ENCODE measurements around the gene ZNF74.
"Not testable (repeated sequence)": the region's sequence is repeated elsewhere in the genome, so short reads cannot be mapped to it uniquely, and the experiment has no call there.

The ZNF74 gene

DNA sequence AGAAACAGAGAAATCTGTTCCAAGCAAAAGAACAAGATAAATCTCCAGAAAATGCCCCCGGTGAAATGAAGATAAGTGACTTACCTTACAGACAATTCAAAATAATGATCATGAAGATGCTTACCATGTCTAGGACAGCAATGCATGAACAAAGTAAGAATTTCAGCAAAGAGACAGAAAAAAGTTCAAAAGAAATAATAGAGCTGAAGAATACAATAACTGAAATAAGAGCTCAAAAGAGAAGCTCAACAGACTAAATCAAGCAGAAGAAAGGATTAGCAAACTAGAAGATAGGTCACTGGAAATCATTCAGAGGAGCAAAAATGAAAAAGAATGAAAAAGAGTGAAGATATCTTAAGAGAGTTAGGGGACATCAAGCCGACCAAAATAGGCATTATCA, 19.8 kb upstream of the ZNF74 start:
- DNase-seq, result not testable (repeated sequence)

DNA sequence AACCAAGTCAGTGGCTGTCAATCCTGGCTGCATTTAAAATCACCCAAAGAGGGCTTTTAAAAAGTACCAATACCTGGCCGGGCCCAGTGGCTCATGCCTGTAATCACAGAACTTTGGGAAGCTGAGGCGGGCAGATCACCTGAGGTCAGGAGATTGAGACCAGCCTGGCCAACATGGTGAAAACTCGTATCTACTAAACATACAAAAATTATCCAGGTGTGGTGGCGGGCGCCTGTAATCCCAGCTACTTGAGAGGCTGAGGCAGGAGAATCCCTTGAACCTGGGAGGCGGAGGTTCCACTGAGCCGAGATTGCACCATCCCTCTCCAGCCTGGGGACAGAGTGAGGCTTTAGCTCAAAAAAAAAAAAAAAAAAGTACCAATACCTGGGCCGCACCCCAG, 17.7 kb upstream of the ZNF74 start:
- DNase-seq, result not testable (repeated sequence)

DNA sequence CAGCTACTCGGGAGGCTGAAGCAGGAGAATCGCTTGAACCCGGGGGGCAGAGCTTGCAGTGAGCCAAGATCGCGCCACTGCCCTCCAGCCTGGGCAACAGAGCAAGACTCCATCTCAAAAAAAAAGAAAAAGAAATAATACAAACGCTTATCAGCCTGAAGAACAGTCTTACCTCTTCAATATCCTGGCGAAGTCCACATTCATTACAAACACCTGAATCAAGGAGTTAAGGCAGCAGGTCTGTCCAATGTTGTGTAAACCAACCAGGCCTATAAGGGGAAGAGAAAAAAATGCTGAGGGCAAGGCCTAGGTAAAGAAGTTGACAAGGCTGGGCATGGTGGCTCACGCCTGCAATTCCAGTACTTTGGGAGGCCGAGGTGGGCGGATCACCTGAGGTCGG, 17.0 kb upstream of the ZNF74 start:
- DNase-seq, result not testable (repeated sequence)

DNA sequence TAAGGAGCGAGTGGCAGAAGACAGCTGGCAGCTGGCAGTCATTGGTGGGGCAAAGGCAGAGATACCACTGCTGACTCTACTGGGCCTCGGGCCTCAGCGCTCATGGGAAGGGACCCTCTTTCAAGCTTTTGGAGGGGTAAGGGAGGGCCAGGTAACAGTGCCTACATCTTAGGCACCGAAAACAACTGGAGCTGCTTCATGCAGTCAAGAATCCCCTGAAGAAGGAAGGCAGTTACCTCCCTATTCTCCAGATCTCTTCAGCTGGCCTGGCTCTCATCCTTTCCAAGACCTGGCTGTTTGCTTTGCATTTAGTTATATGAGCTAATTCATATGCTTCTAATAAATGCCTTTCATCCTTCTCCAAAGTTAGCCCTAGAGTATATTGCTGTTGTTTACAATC, 15.8 kb upstream of the ZNF74 start:
- DNase-seq, result no peak

DNA sequence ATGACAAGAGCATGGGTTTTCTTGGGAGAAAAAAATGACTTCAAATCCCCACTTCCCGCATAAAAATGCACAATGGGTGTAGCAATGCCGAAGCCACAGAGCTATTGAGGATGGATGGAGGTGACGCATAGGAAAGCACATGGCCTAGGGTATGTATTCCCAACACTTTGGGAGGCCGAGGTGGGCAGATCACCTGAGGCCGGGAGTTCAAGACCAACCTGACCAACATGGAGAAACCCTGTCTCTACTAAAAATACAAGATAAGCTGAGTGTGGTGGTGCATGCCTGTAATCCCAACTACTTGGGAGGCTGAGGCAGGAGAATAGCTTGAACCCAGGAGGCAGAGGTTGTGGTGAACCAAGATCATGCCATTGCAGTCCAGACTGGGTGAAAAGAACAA, 15.3 kb upstream of the ZNF74 start:
- not testable (repeated sequence) for DNase-seq

DNA sequence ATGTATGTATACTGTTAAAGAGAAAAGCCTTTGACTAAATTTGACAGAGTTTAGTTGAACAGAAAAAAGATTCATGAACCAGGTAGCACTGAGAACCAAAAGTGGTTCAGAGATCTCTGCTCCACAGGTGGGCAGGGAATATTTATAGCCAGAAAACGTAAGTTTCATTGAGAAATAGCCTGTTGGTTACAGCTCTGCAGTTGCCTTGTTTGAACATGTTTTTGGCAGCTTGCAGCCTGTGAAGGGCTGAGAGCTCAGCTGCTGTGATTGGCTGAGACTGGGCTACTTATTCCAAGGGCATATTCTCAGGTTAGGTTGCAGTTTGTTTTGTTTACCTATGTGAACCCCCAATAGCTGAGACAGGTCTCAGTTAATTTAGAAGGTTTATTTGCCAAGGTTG, 13.5 kb upstream of the ZNF74 start:
- DNase-seq, result no peak

DNA sequence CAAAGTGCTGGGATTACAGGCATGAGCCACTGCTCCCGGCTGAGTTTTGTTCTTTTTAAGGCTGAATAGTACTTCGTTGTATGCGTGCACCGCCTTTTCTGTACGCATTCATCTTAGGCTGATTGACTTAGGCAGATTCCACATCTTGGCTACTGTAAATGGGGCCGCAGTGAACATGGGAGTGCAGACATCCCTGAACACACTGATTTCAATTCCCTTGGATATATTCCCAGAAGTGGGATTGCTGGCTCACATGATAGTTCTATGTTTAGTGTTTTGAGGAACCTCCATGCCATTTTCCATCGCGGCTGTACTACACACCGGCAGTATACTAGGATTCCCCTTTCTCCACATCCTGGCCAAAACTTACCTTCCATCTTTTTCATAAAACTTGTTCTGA, 10.4 kb upstream of the ZNF74 start:
- no peak for DNase-seq

DNA sequence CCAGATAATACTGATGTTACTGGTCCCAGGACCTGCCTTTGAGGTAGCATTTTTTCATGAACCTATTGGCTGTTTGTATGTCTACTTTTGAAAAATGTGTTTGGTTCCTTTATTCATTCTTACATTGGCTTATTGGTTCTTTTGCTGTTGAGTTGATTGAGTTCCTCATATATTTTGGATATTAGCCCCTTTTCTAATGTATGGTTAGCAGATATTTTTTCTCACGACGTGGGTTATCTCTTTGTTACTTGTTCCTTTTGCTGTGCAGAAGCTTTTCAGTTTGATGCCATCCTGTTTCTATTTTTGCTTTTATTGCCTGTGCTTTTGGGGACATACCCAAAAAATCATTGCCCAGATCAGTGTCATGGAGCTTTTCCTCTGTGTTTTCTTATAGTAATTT, 9.8 kb upstream of the ZNF74 start:
- DNase-seq, result no peak

DNA sequence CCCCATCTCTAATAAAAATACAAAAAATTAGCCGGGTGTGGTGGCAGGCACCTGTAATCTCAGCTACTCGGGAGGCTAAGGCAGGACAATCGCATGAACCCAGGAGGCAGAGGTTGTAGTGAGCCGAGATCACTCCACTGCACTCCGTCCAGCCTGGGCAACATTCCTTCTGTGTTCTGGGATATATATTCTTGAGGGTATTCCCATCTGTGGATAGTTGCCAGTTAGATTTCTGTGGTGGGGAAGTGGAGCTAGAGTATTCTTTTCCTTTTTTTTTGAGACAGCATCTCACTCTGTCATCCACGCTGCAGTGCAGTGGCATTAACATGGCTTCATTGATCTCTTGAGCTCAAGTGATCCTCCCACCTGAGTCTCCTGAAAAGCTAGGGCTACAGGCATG, 9.1 kb upstream of the ZNF74 start:
- DNase-seq, result no peak

DNA sequence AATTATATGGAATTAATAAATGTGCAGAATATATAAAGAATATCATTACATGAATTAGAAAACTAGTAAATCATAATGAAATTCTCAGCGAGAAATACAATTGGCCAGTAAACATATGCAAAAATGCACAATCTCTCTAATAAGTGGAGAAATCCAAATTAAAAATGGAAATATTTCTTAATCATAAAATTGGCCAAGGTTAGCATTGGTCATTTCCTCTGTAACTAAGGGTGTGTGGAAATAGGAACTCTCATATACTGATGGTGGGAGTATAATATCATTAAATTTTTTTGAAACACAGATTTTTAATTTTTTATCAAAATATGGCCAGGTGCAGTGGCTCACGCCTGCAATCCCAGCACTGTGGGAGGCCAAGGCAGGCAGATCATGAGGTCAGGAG, 7.6 kb upstream of the ZNF74 start:
- DNase-seq, result no peak

DNA sequence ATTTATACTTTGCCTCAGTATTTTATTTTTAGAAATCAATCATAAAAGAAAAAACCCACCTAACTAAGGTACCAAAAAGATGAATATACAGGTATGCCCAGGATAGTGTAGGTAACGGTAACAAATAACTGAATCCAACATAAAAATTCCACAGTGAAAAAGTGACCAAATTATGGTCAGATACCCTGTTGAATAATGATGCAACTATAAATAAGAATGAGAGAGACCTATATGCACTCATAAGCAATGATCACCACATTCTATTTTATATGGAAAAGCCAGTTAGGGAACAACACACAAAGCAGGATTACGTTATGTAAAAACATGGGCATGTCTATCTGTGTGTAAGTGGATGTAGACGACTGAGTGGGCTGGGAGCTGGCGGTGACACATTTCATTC, 7.0 kb upstream of the ZNF74 start:
- no peak for DNase-seq

DNA sequence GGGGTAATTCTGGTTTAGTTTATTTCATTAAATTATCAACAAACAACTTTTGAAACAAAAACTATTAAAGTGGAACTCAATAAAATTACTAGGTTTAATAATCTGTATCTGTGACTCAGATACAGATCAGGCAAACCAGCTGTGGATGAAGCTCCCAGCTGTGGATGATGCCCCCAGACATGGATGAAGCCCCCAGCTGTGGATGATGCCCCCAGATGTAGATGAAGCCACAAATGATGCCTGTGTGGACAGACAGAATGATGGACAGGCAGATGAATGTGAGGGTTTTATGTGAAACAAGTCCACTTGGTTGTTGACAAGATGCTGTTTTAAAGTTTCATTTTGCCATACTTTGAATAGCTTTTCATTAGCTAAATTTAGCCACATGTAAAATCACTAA, 5.8 kb upstream of the ZNF74 start:
- DNase-seq, result no peak

DNA sequence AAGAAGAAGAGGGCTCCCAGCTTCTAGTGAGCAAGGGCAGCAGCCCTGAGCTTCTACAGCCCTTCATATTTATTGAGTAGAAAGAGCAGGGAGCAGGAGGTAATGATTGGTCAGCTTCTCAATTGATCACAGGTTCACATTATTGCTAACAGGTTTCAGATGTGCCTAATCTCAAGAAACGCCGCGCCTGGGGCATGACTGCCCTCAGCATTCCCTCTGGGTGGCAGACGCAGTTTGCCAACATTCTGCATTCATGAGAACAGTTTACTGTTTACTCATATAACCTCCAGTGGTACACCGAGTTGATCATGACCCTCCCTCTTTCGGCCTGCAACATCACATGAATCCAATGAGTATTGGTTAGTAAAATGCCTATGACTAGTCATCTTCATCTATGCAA, 4.7 kb upstream of the ZNF74 start:
- no peak for DNase-seq

DNA sequence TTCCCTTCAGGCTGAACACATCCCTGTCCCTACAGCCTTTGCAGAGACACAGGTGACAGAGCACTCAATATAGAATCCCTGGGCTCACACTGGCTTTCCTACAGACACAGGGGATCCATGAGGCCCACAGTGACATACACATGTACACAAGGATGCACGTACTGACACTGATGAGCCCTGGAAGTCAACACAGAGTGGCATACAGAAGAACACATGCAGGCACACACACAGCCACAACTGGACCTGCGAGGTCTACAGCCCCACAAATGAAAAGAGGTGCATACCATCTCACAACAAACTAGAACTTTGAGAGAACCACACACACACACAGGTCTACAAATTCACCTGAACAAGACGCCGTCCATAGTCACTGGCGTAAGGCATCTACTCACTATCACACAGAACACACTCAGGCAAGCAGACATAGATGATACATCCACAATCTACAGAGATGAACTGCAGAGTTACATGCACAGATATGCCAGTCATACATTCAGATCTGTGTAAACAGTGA, 3.5 kb upstream of the ZNF74 start:
- DNase-seq, result no peak

DNA sequence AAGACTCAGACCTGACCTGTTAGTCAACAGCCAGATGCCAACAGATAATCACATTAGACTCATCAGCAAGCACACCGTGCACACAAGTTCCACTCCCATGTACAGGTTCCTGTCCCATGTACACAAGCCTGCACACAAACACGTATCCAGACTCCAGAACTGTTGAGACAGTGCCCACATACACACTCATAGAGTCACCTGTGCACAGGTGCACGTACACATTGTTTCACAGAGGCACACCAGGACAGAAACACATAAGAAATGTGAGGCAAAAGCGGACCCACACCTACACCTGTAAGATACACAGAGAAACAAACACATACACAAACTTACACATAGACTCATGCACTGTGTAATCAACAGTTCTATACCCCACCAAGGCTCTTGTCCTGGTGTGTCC, 2.7 kb upstream of the ZNF74 start:
- DNase-seq, result no peak

DNA sequence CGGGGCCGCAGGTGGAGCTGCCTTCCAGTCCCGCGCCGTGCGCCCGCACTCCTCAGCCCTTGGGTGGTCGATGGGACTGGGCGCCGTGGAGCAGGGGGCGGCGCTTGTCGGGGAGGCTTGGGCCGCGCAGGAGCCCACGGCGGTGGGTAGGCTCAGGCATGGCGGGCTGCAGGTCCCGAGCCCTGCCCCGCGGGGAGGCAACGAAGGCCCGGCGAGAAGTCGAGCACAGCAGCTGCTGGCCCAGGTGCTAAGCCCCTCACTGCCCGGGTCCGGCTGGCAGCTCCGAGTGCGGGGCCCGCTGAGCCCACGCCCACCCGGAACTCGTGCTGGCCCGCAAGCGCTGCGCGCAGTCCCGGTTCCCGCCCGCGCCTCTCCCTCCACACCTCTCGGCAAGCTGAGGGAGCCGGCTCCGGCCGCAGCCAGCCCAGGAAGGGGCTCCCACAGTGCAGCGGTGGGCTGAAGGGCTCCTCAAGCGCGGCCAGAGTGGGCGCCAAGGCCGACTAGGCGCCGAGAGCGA, 1.5 kb upstream of the ZNF74 start:
- DNase-seq, result not testable (repeated sequence)

DNA sequence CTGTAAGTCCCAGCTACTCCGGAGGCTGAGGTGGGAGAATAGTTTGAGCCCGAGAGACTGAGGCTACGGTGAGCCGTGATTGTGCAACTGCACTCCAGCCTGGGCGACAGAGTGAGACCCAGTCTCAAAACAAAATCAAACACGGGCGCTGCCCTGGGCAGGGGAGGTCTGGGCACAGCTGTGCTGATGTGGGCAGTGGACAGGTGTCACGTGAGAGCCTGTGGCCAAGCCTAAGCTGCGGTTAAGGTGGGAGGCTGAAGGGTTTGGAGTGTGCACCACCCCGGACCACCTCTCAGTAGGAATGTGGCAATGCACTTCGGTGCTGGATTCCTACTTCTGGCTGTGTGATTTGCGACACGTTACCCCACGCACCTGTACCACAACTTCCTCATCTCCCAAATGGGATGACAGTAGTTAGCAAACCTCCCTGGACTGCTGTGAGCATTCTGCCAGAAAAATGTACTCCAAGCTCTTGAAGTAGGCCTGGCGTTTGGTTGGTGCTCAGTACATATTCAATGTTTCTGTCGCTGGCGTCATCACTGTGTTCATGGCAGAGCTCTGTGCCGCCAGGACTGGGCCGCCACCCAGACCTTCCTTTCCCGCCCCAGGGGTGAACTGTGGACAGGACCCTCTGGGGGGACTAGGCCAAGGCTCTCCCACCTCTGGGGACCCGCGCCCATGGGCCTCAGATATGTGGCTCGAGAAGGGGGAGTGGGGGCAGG, 807 bp upstream of the ZNF74 start:
- DNase-seq, result peak in 2 of 58 donors; percentile 41 to 49

DNA sequence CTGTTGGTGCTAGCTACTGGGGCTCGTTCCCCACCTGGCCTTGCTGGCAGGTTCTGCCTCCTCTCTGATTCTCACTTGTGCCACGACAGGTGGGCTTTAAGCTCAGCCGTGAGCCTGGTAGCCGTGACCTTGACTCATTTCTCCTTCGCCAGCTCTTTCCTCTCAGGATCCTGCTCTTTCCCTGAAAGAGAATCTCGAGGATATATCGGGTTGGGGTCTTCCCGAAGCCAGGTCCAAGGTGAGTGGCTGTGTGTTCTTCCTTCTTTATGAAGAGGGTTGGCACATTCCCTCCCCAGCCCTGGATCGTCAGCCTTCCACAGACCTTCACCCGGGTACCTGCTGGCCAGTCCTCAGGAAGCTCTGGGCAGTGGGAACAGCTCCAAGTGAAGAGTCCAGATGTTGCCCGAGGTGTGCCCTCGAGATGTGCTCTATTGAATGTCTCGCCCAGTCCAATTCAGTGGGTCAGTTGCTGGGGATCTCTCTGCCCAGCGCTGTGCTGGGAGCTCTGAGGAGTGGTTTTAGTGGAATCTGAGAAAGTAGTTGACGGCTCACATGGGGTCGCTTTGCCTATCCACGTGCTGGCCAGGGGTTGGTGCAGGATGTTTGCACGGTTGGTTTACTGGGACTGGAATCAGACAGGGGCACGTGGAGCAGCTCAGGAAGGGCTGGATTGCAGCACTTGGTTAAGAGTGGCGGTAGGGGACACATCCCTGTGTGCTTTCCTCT, 1.4 kb downstream of the ZNF74 start:
- DNase-seq, result no peak

DNA sequence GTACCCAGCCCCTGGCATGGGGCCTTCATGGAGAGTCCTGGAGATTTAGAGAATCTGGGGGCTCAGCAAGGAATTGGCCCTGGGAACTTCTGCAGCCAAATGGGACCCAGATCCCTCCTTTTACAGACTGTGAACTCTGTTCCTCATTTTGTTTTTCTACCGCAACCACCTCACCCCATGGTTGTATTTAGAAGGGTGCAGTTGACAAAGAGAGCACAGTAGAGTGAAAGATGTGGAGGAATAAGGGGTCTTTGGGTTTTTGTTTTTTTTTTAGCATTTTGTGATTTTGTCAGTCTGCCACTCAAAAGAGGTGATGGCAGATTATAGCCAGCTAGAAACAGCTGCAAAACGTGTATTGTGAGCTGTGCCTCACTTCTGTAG, 1.9 kb downstream of the ZNF74 start:
- no peak for DNase-seq

DNA sequence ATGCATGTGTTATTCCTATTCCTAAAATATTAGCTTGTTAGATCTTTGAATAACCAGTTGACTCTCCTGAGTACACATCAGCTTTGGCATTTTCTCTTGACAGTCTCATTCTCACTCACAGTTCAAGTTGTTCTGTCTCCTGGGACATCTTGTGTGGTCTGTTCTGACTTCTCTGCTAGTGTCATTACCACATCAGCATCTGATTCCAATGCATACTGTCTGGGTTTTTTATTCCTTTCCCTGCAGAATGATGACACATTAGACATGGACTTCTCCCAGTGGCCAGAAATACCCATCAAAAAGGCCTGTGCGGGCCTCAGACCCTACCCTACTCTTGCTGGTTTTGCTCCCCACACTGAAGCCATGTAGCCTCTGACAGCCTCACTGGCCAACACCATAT, 2.7 kb downstream of the ZNF74 start:
- DNase-seq, result no peak

DNA sequence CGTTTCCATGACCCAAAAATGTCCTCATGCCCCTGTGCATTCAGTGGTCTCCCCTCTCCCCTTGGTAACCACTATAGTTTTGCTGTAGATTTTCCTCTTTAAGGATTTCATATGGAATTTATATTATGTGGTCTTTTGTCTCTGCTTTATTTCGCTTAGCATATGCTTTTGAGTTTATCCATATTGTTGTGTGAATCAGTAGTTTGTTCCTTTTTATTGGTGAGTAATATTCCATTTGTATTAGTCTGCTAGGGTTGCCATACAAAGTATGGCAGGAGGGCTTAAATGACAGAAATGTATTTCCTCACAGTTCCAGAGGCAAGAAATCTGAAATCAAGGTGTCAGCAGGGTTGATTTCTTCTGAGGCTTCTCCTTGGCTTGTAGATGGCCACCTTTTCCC, 3.5 kb downstream of the ZNF74 start:
- no peak for DNase-seq

DNA sequence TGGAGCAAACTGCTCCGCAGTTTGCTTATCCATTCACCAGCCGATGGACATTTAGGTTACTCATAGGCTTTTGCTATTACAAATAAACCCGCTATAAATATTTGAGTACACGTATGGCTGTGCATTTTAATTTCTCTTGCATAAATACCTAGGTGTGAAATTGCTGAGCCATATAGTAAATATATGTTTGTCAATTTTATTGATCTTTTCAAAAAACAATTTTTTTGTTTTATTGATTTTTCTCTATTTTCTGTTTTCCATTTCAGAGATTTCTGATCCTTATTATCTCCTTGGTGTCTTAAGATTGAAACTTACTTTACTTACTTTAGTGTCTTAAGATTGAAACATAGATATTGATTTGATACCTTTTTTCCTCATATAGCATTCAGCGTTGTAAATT, 4.5 kb downstream of the ZNF74 start:
- no peak for DNase-seq
